Measurements from ENCODE around the gene PCDHGA1.
"Not testable (repeated sequence)": the region's sequence is repeated elsewhere in the genome, so short reads cannot be mapped to it uniquely, and the experiment has no call there.

PCDHGA1 gene

GRCh38 chr5:141320225-141321169 is 9.8 kb upstream of the PCDHGA1 start, which contains the start of gene TAF7:
Gene TAF7 (minus strand): TSS chr5:141320784. CDS start chr5:141320044, 740 bp downstream.
- peak within 1 kb of the TSS; percentile 92 for H3K27ac ChIP-seq
- TF ChIP-seq, protein P1, sequence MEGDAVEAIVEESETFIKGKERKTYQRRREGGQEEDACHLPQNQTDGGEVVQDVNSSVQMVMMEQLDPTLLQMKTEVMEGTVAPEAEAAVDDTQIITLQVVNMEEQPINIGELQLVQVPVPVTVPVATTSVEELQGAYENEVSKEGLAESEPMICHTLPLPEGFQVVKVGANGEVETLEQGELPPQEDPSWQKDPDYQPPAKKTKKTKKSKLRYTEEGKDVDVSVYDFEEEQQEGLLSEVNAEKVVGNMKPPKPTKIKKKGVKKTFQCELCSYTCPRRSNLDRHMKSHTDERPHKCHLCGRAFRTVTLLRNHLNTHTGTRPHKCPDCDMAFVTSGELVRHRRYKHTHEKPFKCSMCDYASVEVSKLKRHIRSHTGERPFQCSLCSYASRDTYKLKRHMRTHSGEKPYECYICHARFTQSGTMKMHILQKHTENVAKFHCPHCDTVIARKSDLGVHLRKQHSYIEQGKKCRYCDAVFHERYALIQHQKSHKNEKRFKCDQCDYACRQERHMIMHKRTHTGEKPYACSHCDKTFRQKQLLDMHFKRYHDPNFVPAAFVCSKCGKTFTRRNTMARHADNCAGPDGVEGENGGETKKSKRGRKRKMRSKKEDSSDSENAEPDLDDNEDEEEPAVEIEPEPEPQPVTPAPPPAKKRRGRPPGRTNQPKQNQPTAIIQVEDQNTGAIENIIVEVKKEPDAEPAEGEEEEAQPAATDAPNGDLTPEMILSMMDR (conservative IDR thresholded peaks at IDR 0.05) = peak; percentile 89

DNA sequence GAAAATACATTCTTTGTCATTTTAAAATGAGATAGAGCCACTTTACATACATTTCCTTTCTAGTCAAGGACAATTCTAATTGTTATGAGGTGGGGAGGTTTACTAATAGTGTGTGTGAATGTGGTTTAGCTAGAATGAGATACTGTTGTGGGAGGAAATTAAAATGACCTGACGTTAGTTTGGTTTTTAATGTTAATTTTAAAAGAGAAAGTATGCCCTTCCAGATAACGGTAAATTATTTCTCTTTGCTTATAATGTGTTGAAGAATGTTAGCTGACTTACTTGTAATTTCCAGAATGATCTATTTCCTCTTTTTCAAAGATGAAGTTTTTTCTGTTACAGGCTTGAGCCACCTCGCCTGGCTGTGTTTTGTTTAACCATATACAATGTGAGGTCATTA is 8.1 kb upstream of the PCDHGA1 start:
- TF ChIP-seq, protein P1 (conservative IDR thresholded peaks at IDR 0.05) = no peak
- H3K27ac ChIP-seq = no peak overlapping the region

DNA sequence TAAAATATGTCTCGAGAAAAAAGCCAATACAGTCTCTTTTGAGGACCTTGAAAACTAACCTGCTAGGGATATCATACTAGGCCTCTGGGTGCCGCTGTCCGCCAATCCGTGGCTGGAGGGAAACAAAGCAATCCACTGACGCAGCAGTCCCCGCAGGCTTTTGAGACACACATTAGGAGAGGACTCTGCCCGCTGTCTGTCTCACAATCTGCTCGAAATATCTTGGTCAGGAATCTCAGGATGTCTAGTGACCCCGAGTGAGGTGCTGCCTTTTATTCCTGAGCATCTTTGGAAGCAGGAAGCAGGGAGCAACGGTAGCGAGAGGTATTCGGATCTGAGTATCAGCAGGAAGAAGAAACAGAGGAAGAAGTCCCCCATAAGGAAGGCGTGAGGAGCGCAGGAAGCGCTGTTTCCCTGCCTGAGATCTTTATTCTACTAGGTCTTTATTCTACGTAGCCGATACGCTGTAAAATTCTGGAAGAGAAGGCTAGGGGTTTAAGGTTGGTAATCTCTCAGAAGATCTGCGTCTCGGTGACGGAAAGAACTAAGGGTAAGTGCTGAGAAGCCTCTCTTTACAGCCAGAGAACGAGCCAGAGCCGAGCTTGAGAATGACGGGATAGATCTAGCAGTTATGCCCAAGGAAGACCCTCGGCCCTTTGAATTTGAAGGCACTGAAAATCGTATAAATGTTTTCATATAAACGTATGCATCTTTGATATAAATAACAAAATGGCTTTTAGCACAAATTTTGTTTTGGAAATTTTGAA is 4.0 kb upstream of the PCDHGA1 start:
- TF ChIP-seq, protein P1 (conservative IDR thresholded peaks at IDR 0.05) = peak; percentile 90
- H3K27ac ChIP-seq = peak overlapping the region; percentile 79

DNA sequence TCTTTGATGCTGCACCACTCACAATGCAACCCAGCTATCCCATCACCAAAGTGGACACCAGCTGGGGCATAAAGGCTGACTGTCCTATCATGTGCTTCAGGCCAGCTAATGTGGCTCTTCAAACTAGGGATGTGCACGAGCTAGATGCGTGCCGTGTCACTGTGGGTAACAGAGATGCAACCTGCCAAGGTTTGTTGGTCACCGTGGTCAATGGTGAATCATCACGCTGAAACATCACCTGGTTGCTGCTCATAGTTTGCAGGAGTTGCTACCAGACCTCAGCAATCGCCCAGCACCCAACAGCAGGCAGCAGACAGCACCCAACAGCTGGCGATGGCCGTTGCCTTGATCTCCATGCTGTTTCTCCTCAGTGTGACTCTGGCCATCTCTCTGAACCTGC is 2.1 kb upstream of the PCDHGA1 start:
- TF ChIP-seq, protein P1 (conservative IDR thresholded peaks at IDR 0.05) = no peak
- no peak overlapping the region for H3K27ac ChIP-seq

- H3K27ac ChIP-seq = not testable (repeated sequence)
Measured at GRCh38 chr5:141332571-141332970, 2.3 kb downstream of the PCDHGA1 start.

DNA sequence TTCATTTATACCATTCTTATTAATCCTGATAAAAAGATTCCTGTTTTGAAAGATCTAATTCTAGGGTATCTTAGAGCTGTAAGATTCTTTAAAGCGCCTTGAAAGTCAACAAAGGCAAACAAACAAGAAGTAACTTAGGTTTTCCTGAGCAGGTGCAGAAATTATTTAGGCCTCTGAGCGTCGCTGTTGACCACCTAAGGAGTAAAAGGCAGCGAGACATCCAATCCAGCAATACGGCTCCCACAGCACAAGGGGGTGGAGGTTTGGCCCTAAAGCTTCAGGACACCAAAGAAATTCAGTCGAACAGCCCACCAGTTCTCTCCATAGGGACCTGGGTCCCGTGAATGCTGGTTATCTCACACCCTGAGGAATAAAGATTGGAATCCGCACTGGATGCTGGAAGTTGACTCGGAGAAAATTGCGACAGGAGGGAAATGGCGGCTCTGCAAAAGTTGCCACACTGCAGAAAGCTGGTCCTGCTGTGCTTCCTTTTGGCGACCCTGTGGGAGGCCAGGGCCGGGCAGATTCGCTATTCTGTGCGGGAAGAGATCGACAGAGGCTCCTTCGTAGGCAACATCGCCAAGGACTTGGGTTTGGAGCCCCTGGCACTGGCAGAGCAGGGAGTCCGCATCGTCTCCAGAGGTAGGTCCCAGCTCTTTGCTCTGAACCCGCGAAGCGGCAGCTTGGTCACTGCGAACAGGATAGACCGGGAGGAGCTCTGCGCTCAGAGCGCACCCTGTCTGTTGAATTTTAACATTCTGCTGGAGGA is 8.4 kb downstream of the PCDHGA1 start, which contains the start of gene PCDHGA2:
PCDHGA2 (plus strand) TSS at position 223 of the 769 bp plus-strand sequence.
- TF ChIP-seq, protein P1 (conservative IDR thresholded peaks at IDR 0.05) = peak; percentile 75

DNA sequence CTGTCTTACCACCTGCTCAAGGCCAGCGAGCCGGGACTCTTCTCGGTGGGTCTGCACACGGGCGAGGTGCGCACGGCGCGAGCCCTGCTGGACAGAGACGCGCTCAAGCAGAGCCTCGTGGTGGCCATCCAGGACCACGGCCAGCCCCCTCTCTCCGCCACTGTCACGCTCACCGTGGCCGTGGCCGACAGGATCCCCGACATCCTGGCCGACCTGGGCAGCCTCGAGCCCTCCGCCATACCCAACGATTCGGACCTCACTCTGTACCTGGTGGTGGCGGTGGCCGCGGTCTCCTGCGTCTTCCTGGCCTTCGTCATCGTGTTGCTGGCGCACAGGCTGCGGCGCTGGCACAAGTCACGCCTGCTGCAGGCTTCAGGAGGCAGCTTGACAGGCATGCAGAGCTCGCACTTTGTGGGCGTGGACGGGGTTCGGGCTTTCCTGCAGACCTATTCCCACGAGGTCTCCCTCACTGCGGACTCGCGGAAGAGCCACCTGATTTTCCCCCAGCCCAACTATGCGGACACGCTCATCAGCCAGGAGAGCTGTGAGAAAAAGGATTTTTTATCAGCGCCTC is 10.6 kb downstream of the PCDHGA1 start:
- not testable (repeated sequence) for H3K27ac ChIP-seq

More for the DNA sequence above, 8.4 kb downstream of the PCDHGA1 start, which contains the start of gene PCDHGA2:
- peak within 1 kb of the TSS; percentile 11; the same call in 1 of the 2 replicates for H3K27ac ChIP-seq

All from VCaP (cell line).